ENCODE measurements around the gene VASH1.

Gene VASH1

GRCh38 chr14:76752744-76753143, 8.5 kb upstream of the VASH1 start:
- DNase-seq, result no peak

GRCh38 chr14:76753541-76754198, 7.6 kb upstream of the VASH1 start:
- DNase-seq, result no peak

GRCh38 chr14:76754586-76754985, 6.7 kb upstream of the VASH1 start:
- no peak for DNase-seq

- no peak for DNase-seq
These were observed 5.5 kb upstream of the VASH1 start for GRCh38 chr14:76755610-76756370.

- no peak for DNase-seq
These were observed 4.9 kb upstream of the VASH1 start for GRCh38 chr14:76756371-76756750.

- DNase-seq, result no peak
These were observed 1.7 kb upstream of the VASH1 start for GRCh38 chr14:76759589-76759988.

- no peak for DNase-seq
These were observed 735 bp upstream of the VASH1 start for GRCh38 chr14:76760331-76761135.

- no peak for DNase-seq
These were observed 717 bp downstream of the VASH1 start for GRCh38 chr14:76761960-76762410.

GRCh38 chr14:76762411-76763095, 1.3 kb downstream of the VASH1 start:
- DNase-seq, result no peak

- DNase-seq, result no peak
These were observed 2.1 kb downstream of the VASH1 start for GRCh38 chr14:76763096-76764041.

GRCh38 chr14:76765461-76765931, 4.2 kb downstream of the VASH1 start:
- DNase-seq, result no peak

GRCh38 chr14:76767681-76768656, 6.7 kb downstream of the VASH1 start:
- peak; percentile 72 to 78 for DNase-seq

GRCh38 chr14:76768671-76769500, 7.6 kb downstream of the VASH1 start:
- no peak for DNase-seq

GRCh38 chr14:76769636-76770292, 8.5 kb downstream of the VASH1 start:
- DNase-seq, result no peak

- no peak for DNase-seq
These were observed 9.5 kb downstream of the VASH1 start for GRCh38 chr14:76770521-76771436.

GRCh38 chr14:76771437-76771980, 10.2 kb downstream of the VASH1 start:
- DNase-seq, result no peak
